HEK293 (cell line): ENCODE measurements around the gene NXPH4.

Source experiments
- CTCF ChIA-PET: fragments of 350-600 bp; formaldehyde crosslinking; extraction: SDS; loops from one replicate; lab custom pipeline; 2021; ENCODE audit warnings: antibody characterized with exemption; lab: Yijun Ruan, JAX
- POLR2A ChIA-PET: fragments of 300-600 bp; formaldehyde crosslinking; extraction: SDS; loops from one replicate; lab custom pipeline; 2020; ENCODE audit warnings: antibody characterized with exemption, inconsistent platforms; lab: Yijun Ruan, JAX
- H3K27ac ChIP-seq: fragments of 200-500 bp; sonication (Bioruptor generic); 2 replicates; pipeline ENCODE4 v1.5.1; 2014; ENCODE audit warnings: low read depth, low read length, control low read depth, inconsistent platforms; ENCODE audit errors: extremely low read depth
- H3K36me3 ChIP-seq, 2 experiments: fragments of 200-500 bp in 1 of 2; sonication (Bioruptor generic) in 1 of 2; 1 replicate in 1 of 2; 2 replicates in 1 of 2; pipeline ENCODE4 v1.5.1; 2014 to 2017; ENCODE audit warnings: inconsistent platforms in 2 of 2, low read length in 2 of 2; ENCODE audit not compliant: control insufficient read depth in 2 of 2, insufficient read depth in 1 of 2
- H3K4me1 ChIP-seq: fragments of 200-500 bp; sonication (Bioruptor generic); 2 replicates; pipeline ENCODE4 v1.5.1; 2014; ENCODE audit warnings: mild to moderate bottlenecking, low read length, inconsistent platforms; ENCODE audit not compliant: control insufficient read depth, insufficient read depth
- H3K4me3 ChIP-seq: 2 replicates; pipeline ENCODE4 v1.5.1; 2011; ENCODE audit warnings: low read depth, mild to moderate bottlenecking, control low read depth, low read length, moderate library complexity
- H3K9me3 ChIP-seq: fragments of 200-500 bp; sonication (Bioruptor generic); 2 replicates; pipeline ENCODE4 v1.5.1; 2014; ENCODE audit warnings: low read depth, low read length, inconsistent platforms; ENCODE audit not compliant: control insufficient read depth, insufficient read depth
- GFI1B ChIP-seq: fragments of 450-650 bp; formaldehyde crosslinking; IDR thresholded peaks from 2 replicates; pipeline ENCODE4 v1.5.1; 2016; ENCODE audit warnings: missing biosample characterization, missing genetic modification characterization
- HOXA7 ChIP-seq: sonication (generic); formaldehyde crosslinking; IDR thresholded peaks from 2 replicates; pipeline ENCODE4 v1.8.1; 2022; ENCODE audit warnings: missing genetic modification reagents, borderline replicate concordance
- HOXD13 ChIP-seq: sonication (generic); formaldehyde crosslinking; IDR thresholded peaks from 2 replicates; pipeline ENCODE4 v1.8.0; 2022; ENCODE audit warnings: missing genetic modification reagents, borderline replicate concordance
- KLF1 ChIP-seq: fragments of 450-650 bp; formaldehyde crosslinking; IDR thresholded peaks from 2 replicates; pipeline ENCODE4 v1.5.1; 2016; ENCODE audit warnings: missing biosample characterization, missing genetic modification characterization
- KLF10 ChIP-seq: fragments of 450-650 bp; IDR thresholded peaks from 2 replicates; pipeline ENCODE4 v1.5.1; 2018; ENCODE audit warnings: missing biosample characterization, mild to moderate bottlenecking, missing genetic modification characterization
- KLF8 ChIP-seq: fragments of 450-650 bp; formaldehyde crosslinking; IDR thresholded peaks from 2 replicates; pipeline ENCODE4 v1.5.1; 2016; ENCODE audit warnings: missing biosample characterization, missing genetic modification characterization
- KLF9 ChIP-seq: fragments of 450-650 bp; formaldehyde crosslinking; IDR thresholded peaks from 2 replicates; pipeline ENCODE4 v1.5.1; 2016; ENCODE audit warnings: missing biosample characterization, missing genetic modification characterization, low read depth
- PATZ1 ChIP-seq: fragments of 450-650 bp; formaldehyde crosslinking; IDR thresholded peaks from 2 replicates; pipeline ENCODE4 v1.5.1; 2016; ENCODE audit warnings: missing biosample characterization, missing genetic modification characterization
- SETDB1 ChIP-seq: IDR thresholded peaks from one replicate; pipeline ENCODE4 v1.6.1; 2017; ENCODE audit warnings: mild to moderate bottlenecking, low read length, moderate library complexity, mixed read lengths; ENCODE audit not compliant: insufficient read length
- ZBTB1 ChIP-seq: fragments of 450-650 bp; formaldehyde crosslinking; IDR thresholded peaks from 2 replicates; pipeline ENCODE4 v1.5.1; 2016; ENCODE audit warnings: missing biosample characterization, missing genetic modification characterization
- ZBTB20 ChIP-seq: fragments of 450-650 bp; formaldehyde crosslinking; IDR thresholded peaks from 2 replicates; pipeline ENCODE4 v1.5.1; 2016; ENCODE audit warnings: missing biosample characterization, missing genetic modification characterization
- ZFP37 ChIP-seq: fragments of 450-650 bp; formaldehyde crosslinking; IDR thresholded peaks from 2 replicates; pipeline ENCODE4 v1.5.1; 2016; ENCODE audit warnings: missing biosample characterization, missing genetic modification characterization
- ZNF114 ChIP-seq: fragments of 450-650 bp; formaldehyde crosslinking; IDR thresholded peaks from 2 replicates; pipeline ENCODE4 v1.5.0; 2017; ENCODE audit warnings: missing biosample characterization, missing genetic modification characterization
- ZNF155 ChIP-seq: fragments of 450-650 bp; formaldehyde crosslinking; IDR thresholded peaks from 2 replicates; pipeline ENCODE4 v1.5.1; 2016; ENCODE audit warnings: missing biosample characterization, missing genetic modification characterization
- ZNF175 ChIP-seq: fragments of 450-650 bp; formaldehyde crosslinking; IDR thresholded peaks from 2 replicates; pipeline ENCODE4 v1.5.1; 2016; ENCODE audit warnings: missing biosample characterization, missing genetic modification characterization
- ZNF2 ChIP-seq: fragments of 450-650 bp; formaldehyde crosslinking; IDR thresholded peaks from 2 replicates; pipeline ENCODE4 v1.5.1; 2016; ENCODE audit warnings: missing biosample characterization, missing genetic modification characterization
- ZNF292 ChIP-seq: fragments of 450-650 bp; formaldehyde crosslinking; IDR thresholded peaks from 2 replicates; pipeline ENCODE4 v1.5.1; 2016; ENCODE audit warnings: low read depth, missing biosample characterization, missing genetic modification characterization, borderline replicate concordance
- ZNF350 ChIP-seq: fragments of 450-650 bp; formaldehyde crosslinking; IDR thresholded peaks from 2 replicates; pipeline ENCODE4 v1.5.0; 2017; ENCODE audit warnings: missing biosample characterization, mild to moderate bottlenecking, missing genetic modification characterization
- ZNF521 ChIP-seq: fragments of 450-650 bp; formaldehyde crosslinking; IDR thresholded peaks from 2 replicates; pipeline ENCODE4 v1.5.1; 2017; ENCODE audit warnings: missing biosample characterization, mild to moderate bottlenecking, missing genetic modification characterization
- ZNF530 ChIP-seq: fragments of 450-650 bp; formaldehyde crosslinking; IDR thresholded peaks from 2 replicates; pipeline ENCODE4 v1.5.1; 2016; ENCODE audit warnings: low read depth, missing biosample characterization, missing genetic modification characterization
- ZNF558 ChIP-seq: fragments of 450-650 bp; formaldehyde crosslinking; IDR thresholded peaks from 2 replicates; pipeline ENCODE4 v1.5.1; 2016; ENCODE audit warnings: missing biosample characterization, missing genetic modification characterization
- ZNF571 ChIP-seq: fragments of 450-650 bp; formaldehyde crosslinking; IDR thresholded peaks from 2 replicates; pipeline ENCODE4 v1.5.0; 2017; ENCODE audit warnings: missing biosample characterization, missing genetic modification characterization
- ZNF747 ChIP-seq: fragments of 450-650 bp; formaldehyde crosslinking; IDR thresholded peaks from 2 replicates; pipeline ENCODE4 v1.5.1; 2016; ENCODE audit warnings: missing biosample characterization, missing genetic modification characterization
- ZNF792 ChIP-seq: fragments of 450-650 bp; formaldehyde crosslinking; IDR thresholded peaks from 2 replicates; pipeline ENCODE4 v1.5.1; 2016; ENCODE audit warnings: missing biosample characterization, missing genetic modification characterization
- ZSCAN16 ChIP-seq: fragments of 450-650 bp; formaldehyde crosslinking; IDR thresholded peaks from 2 replicates; pipeline ENCODE4 v1.5.1; 2016; ENCODE audit warnings: missing biosample characterization, missing genetic modification characterization
- TF ChIP-seq, protein P1 (sequence below): fragments of 450-650 bp; formaldehyde crosslinking; IDR thresholded peaks from 2 replicates; pipeline ENCODE4 v1.5.1; 2016; ENCODE audit warnings: missing biosample characterization, missing genetic modification characterization
- TF ChIP-seq, protein P2 (sequence below): IDR thresholded peaks from 2 replicates; pipeline ENCODE4 v1.6.1; 2011; ENCODE audit warnings: mild to moderate bottlenecking, low read depth, low read length, borderline replicate concordance
- TF ChIP-seq, protein P3 (sequence below): fragments of 450-650 bp; formaldehyde crosslinking; IDR thresholded peaks from 2 replicates; pipeline ENCODE4 v1.5.1; 2017; ENCODE audit warnings: missing biosample characterization, missing genetic modification characterization

NXPH4 gene

GRCh38 chr12:57169046-57169795, 47.4 kb upstream of the NXPH4 start:
- ChIA-PET POLR2A (interaction anchor here (1.2 kb wide), 1 partner anchor 41 kb away, joined by 3 read pairs; no protein-coding TSS in a partner anchor), CTCF (interaction anchor here (0.6 to 10.6 kb wide), 5 partner anchors 8 to 406 kb away, joined by 4 to 259 read pairs (median 4); partner anchors contain the start of genes HSD17B6 and LRP1)
- Histone ChIP-seq H3K4me1 (no peaks in the 10 kb centered on the region), H3K9me3 (no peaks in the 10 kb centered on the region), H3K36me3 (peaks cover 0 to 87% of the 10 kb centered on the region in 2 experiments; a peak in 2 of 3 replicates), H3K4me3 (no peak overlapping the region), H3K27ac (no peak overlapping the region)
- TF ChIP-seq ZNF792 (tag by site-specific recombination): no peak
- no peak for TF ChIP-seq ZNF350 (tag by site-specific recombination)
- TF ChIP-seq KLF9 (tag by site-specific recombination): no peak
- no peak for TF ChIP-seq HOXD13 (CRISPR knock-in tag)
- no peak for TF ChIP-seq KLF8 (tag by site-specific recombination)
- no peak for TF ChIP-seq ZBTB20 (tag by site-specific recombination)
- no peak for TF ChIP-seq ZNF558 (tag by site-specific recombination)
- TF ChIP-seq, protein P1, sequence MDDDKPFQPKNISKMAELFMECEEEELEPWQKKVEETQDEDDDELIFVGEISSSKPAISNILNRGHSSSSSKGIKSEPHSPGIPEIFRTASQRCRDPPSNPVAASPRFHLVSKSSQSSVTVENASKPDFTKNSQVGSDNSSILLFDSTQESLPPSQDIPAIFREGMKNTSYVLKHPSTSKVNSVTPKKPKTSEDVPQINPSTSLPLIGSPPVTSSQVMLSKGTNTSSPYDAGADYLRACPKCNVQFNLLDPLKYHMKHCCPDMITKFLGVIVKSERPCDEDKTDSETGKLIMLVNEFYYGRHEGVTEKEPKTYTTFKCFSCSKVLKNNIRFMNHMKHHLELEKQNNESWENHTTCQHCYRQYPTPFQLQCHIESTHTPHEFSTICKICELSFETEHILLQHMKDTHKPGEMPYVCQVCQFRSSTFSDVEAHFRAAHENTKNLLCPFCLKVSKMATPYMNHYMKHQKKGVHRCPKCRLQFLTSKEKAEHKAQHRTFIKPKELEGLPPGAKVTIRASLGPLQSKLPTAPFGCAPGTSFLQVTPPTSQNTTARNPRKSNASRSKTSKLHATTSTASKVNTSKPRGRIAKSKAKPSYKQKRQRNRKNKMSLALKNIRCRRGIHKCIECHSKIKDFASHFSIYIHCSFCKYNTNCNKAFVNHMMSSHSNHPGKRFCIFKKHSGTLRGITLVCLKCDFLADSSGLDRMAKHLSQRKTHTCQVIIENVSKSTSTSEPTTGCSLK (tag by site-specific recombination): no peak
- TF ChIP-seq ZBTB1 (tag by site-specific recombination): no peak
- TF ChIP-seq ZNF155 (tag by site-specific recombination): no peak
- TF ChIP-seq ZFP37 (tag by site-specific recombination): no peak
- no peak for TF ChIP-seq ZNF292 (tag by site-specific recombination)
- TF ChIP-seq GFI1B: no peak
- no peak for TF ChIP-seq ZNF747 (tag by site-specific recombination)
- TF ChIP-seq ZNF571 (tag by site-specific recombination): no peak
- no peak for TF ChIP-seq ZNF114
- TF ChIP-seq ZSCAN16 (tag by site-specific recombination): no peak
- TF ChIP-seq SETDB1: no peak
- no peak for TF ChIP-seq PATZ1 (tag by site-specific recombination)

DNA sequence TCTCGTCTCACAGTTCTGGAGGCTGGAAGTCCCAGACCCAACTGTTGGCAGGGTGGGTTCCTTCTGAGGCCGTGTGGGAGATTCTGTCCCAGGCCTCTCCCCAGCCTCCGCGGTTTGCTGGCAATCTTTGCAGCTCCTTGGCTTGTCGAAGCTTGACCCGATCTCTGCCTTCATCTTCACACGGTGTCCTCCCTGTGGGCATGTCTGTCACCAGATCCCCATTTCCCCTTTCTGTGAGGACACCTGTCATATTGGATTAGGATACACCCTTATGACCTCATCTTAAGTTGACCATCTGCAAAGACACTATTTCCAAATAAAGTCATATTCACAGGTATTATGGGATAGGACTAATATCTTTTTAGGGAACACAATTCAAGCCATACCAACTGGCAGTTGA, 46.6 kb upstream of the NXPH4 start:
- no peak overlapping the region for H3K27ac ChIP-seq
- peaks cover 0 to 80% of the 10 kb centered on the region in 2 experiments; a peak in 1 of 3 replicates for H3K36me3 ChIP-seq
- TF ChIP-seq, protein P2, sequence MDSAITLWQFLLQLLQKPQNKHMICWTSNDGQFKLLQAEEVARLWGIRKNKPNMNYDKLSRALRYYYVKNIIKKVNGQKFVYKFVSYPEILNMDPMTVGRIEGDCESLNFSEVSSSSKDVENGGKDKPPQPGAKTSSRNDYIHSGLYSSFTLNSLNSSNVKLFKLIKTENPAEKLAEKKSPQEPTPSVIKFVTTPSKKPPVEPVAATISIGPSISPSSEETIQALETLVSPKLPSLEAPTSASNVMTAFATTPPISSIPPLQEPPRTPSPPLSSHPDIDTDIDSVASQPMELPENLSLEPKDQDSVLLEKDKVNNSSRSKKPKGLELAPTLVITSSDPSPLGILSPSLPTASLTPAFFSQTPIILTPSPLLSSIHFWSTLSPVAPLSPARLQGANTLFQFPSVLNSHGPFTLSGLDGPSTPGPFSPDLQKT: no peak
- no peak for TF ChIP-seq ZNF558 (tag by site-specific recombination)
- no peak for TF ChIP-seq ZNF175 (tag by site-specific recombination)
- TF ChIP-seq ZNF521 (tag by site-specific recombination): no peak
- TF ChIP-seq KLF10 (tag by site-specific recombination): no peak
- TF ChIP-seq, protein P3, sequence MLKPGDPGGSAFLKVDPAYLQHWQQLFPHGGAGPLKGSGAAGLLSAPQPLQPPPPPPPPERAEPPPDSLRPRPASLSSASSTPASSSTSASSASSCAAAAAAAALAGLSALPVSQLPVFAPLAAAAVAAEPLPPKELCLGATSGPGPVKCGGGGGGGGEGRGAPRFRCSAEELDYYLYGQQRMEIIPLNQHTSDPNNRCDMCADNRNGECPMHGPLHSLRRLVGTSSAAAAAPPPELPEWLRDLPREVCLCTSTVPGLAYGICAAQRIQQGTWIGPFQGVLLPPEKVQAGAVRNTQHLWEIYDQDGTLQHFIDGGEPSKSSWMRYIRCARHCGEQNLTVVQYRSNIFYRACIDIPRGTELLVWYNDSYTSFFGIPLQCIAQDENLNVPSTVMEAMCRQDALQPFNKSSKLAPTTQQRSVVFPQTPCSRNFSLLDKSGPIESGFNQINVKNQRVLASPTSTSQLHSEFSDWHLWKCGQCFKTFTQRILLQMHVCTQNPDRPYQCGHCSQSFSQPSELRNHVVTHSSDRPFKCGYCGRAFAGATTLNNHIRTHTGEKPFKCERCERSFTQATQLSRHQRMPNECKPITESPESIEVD (tag by site-specific recombination): no peak
- no peak for TF ChIP-seq KLF1 (tag by site-specific recombination)
- no peak for TF ChIP-seq ZNF2 (tag by site-specific recombination)
- TF ChIP-seq ZNF530 (tag by site-specific recombination): no peak
- TF ChIP-seq HOXA7 (CRISPR knock-in tag): no peak

More for the DNA sequence above, 46.6 kb upstream of the NXPH4 start:
- ChIA-PET CTCF (interaction anchor here (0.6 to 10.6 kb wide), 5 partner anchors 9 to 407 kb away, joined by 3 to 259 read pairs (median 4); partner anchors contain the start of genes HSD17B6 and LRP1), POLR2A (interaction anchor here (1.2 kb wide), 1 partner anchor 42 kb away, joined by 3 read pairs; no protein-coding TSS in a partner anchor)
- H3K4me3 ChIP-seq: no peak overlapping the region
- H3K9me3 ChIP-seq: no peaks in the 10 kb centered on the region
- no peaks in the 10 kb centered on the region for H3K4me1 ChIP-seq
